HepG2 (cell line): ENCODE measurements around the gene LRP1-AS. TPM values are rescaled to one million over a fixed set of nuclear protein-coding genes. Genes with fewer than 3 reads are reported as not detected.
A peak's percentile ranks its signal among the peaks of the same experiment; 100 is the strongest.

Experiments used
- DZIP1 ChIP-seq: sonication (generic); formaldehyde crosslinking; IDR thresholded peaks from 2 replicates; pipeline ENCODE4 v1.5.0; 2020; ENCODE audit warnings: mild to moderate bottlenecking, missing genetic modification reagents
- HMG20A ChIP-seq: IDR thresholded peaks from 2 replicates; pipeline ENCODE4 v1.6.1; 2016; ENCODE audit warnings: borderline replicate concordance
- KLF13 ChIP-seq: sonication (generic); formaldehyde crosslinking; IDR thresholded peaks from 2 replicates; pipeline ENCODE4 v1.4.0; 2020; ENCODE audit warnings: mild to moderate bottlenecking, missing genetic modification reagents
- MTA3 ChIP-seq: sonication (generic); formaldehyde crosslinking; IDR thresholded peaks from 2 replicates; pipeline ENCODE4 v1.4.0; 2020; ENCODE audit warnings: missing genetic modification reagents
- NKX3-1 ChIP-seq: sonication (generic); formaldehyde crosslinking; IDR thresholded peaks from 2 replicates; pipeline ENCODE4 v1.5.0; 2020; ENCODE audit warnings: missing genetic modification reagents
- PCBP1 ChIP-seq: fragments of 200-400 bp; formaldehyde crosslinking; IDR thresholded peaks from 2 replicates; pipeline ENCODE4 v1.6.1; 2017; ENCODE audit warnings: mild to moderate bottlenecking, low read depth, low read length, borderline replicate concordance
- ZNF260 ChIP-seq: sonication (generic); formaldehyde crosslinking; IDR thresholded peaks from 2 replicates; pipeline ENCODE4 v1.4.0; 2020; ENCODE audit warnings: missing genetic modification reagents, low read depth, mild to moderate bottlenecking, borderline replicate concordance
- ZNF576 ChIP-seq: sonication (generic); formaldehyde crosslinking; IDR thresholded peaks from 2 replicates; pipeline ENCODE4 v1.4.0; 2020; ENCODE audit warnings: mild to moderate bottlenecking, missing genetic modification reagents
- ZNF589 ChIP-seq: sonication (generic); formaldehyde crosslinking; conservative IDR thresholded peaks from 2 replicates; pipeline ENCODE4 v1.8.0; 2022; ENCODE audit warnings: mild to moderate bottlenecking, moderate library complexity, missing genetic modification reagents
- ZNF839 ChIP-seq: sonication (generic); formaldehyde crosslinking; IDR thresholded peaks from 2 replicates; pipeline ENCODE4 v1.4.0; 2020; ENCODE audit warnings: missing genetic modification reagents, mild to moderate bottlenecking, borderline replicate concordance
- polyA plus RNA-seq, 8 experiments: library from polyadenylated mRNA; depleted of rRNA in 3 of 8; stranded (reverse) in 7 of 8; unstranded in 1 of 8; fragments of >200 nt; fragmentation: Illumina TruSeq in 4 of 8; extraction: Trizol in 4 of 8; gene quantifications; 2 replicates each; pipeline versions ENCODE4 v1.2.1 to v1.2.3, GENCODE V29; 2011 to 2016; ENCODE audit warnings: low read depth in 4 of 8, missing spikeins in 1 of 8, mixed read lengths in 1 of 8; ENCODE audit not compliant: insufficient read depth in 1 of 8
- total RNA-seq, 5 experiments: library from RNA; depleted of rRNA; stranded (reverse); fragments of >200 nt; fragmentation: Illumina TruSeq; extraction: Trizol; gene quantifications; 2 replicates each; pipeline ENCODE4 v1.2.3, GENCODE V29; 2016; ENCODE audit warnings: low read depth in 1 of 5
- TF ChIP-seq, protein P1 (sequence below): sonication (generic); formaldehyde crosslinking; IDR thresholded peaks from 2 replicates; pipeline ENCODE4 v1.5.0; 2020; ENCODE audit warnings: mild to moderate bottlenecking, missing genetic modification reagents
- TF ChIP-seq, protein P2 (sequence below): sonication (generic); formaldehyde crosslinking; IDR thresholded peaks from 2 replicates; pipeline ENCODE4; 2020; ENCODE audit warnings: missing genetic modification reagents, mild to moderate bottlenecking, borderline replicate concordance

LRP1-AS gene
- total and polyA plus RNA-seq, 2 of the 13 experiments (the other 11 are each of a cell fraction or from before 2014, with no cell fraction given): 0.20 TPM; not detected in 1

DNA sequence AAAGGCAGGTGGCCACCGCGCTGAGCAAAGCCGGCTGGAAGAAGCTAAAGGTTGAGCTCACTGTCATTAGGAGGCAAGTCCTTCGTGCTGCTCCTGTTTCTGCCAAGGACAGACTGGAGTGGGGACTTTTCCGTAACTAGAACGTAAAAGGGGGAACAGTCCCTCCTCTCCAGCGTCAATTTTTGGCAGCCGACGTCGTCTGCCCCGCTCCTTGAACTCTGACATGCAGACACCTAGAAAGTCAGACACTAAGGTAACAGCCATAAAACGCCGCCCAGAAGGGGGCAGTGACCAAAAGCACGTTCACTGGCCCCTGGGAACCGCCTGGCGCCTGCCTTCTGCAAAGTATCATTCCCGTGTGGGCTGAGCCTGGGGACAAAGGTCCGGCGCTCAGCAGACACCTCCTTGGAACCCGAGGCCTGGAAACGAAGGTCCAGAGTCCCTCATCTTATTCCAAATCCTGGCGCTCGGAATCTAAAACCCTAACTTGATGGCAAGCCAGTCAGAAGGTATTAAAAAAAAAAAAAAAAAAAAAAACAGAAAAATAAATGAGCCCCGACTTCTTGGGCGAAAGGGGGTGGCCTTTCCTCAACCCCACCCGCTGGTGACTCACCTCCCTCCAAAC lies 20.2 kb downstream of the LRP1-AS start (continued):
- TF ChIP-seq DZIP1 (CRISPR knock-in tag) (no peak), ZNF839 (CRISPR knock-in tag) (no peak), ZNF576 (CRISPR knock-in tag) (no peak), KLF13 (CRISPR knock-in tag) (no peak), NKX3-1 (CRISPR knock-in tag) (no peak), PCBP1 (no peak), MTA3 (no peak), ZNF589 (CRISPR knock-in tag) (no peak), ZNF260 (CRISPR knock-in tag) (no peak), HMG20A (CRISPR knock-in tag) (0 out of 2 replicates have a peak, but pooled peaks have one; percentile 33)
- TF ChIP-seq, protein P1, sequence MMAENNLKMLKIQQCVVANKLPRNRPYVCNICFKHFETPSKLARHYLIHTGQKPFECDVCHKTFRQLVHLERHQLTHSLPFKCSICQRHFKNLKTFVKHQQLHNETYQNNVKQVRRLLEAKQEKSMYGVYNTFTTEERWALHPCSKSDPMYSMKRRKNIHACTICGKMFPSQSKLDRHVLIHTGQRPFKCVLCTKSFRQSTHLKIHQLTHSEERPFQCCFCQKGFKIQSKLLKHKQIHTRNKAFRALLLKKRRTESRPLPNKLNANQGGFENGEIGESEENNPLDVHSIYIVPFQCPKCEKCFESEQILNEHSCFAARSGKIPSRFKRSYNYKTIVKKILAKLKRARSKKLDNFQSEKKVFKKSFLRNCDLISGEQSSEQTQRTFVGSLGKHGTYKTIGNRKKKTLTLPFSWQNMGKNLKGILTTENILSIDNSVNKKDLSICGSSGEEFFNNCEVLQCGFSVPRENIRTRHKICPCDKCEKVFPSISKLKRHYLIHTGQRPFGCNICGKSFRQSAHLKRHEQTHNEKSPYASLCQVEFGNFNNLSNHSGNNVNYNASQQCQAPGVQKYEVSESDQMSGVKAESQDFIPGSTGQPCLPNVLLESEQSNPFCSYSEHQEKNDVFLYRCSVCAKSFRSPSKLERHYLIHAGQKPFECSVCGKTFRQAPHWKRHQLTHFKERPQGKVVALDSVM: no peak
- TF ChIP-seq, protein P2, sequence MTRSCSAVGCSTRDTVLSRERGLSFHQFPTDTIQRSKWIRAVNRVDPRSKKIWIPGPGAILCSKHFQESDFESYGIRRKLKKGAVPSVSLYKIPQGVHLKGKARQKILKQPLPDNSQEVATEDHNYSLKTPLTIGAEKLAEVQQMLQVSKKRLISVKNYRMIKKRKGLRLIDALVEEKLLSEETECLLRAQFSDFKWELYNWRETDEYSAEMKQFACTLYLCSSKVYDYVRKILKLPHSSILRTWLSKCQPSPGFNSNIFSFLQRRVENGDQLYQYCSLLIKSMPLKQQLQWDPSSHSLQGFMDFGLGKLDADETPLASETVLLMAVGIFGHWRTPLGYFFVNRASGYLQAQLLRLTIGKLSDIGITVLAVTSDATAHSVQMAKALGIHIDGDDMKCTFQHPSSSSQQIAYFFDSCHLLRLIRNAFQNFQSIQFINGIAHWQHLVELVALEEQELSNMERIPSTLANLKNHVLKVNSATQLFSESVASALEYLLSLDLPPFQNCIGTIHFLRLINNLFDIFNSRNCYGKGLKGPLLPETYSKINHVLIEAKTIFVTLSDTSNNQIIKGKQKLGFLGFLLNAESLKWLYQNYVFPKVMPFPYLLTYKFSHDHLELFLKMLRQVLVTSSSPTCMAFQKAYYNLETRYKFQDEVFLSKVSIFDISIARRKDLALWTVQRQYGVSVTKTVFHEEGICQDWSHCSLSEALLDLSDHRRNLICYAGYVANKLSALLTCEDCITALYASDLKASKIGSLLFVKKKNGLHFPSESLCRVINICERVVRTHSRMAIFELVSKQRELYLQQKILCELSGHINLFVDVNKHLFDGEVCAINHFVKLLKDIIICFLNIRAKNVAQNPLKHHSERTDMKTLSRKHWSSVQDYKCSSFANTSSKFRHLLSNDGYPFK (CRISPR knock-in tag): no peak
